Heart left ventricle (tissue), 16 donors: ENCODE results near the gene SLC19A1. TPM values are rescaled to one million over a fixed set of nuclear protein-coding genes. Genes with fewer than 3 reads are reported as not detected.

Experiments
- ATAC-seq, 4 donors: fragments of 200-7000 bp; cut with Tn5 transposase; one replicate each; pipeline ENCODE4 v1.9.1; 2020 to 2022; ENCODE audit warnings: moderate library complexity in 4 of 4, mild to moderate bottlenecking in 3 of 4, moderate number of reproducible peaks in 1 of 4
- DNase-seq, 5 donors: peaks; one replicate each; pipeline ENCODE4 v3.0.0-alpha.2; 2020
- H3K27ac ChIP-seq, 12 donors: fragments of 200-600 bp; sonication (generic) in 4 of 12; one replicate each; pipeline versions ENCODE4 v1.5.0 to v1.8.0; 2016 to 2022; ENCODE audit warnings: mild to moderate bottlenecking in 2 of 12
- H3K27me3 ChIP-seq, 9 donors: fragments of 200-600 bp; sonication (generic) in 2 of 9; one replicate each; pipeline versions ENCODE4 v1.5.1 to v1.8.0; 2016 to 2022; ENCODE audit warnings: mild to moderate bottlenecking in 3 of 9
- H3K36me3 ChIP-seq, 9 donors: fragments of 200-600 bp; sonication (generic) in 2 of 9; one replicate each; pipeline versions ENCODE4 v1.5.0 to v1.8.0; 2018 to 2022; ENCODE audit warnings: mild to moderate bottlenecking in 2 of 9
- H3K4me1 ChIP-seq, 12 donors: fragments of 200-600 bp; sonication (generic) in 4 of 12; one replicate each; pipeline versions ENCODE4 v1.5.0 to v1.8.0; 2016 to 2022; ENCODE audit warnings: mild to moderate bottlenecking in 3 of 12
- H3K4me3 ChIP-seq, 12 donors: fragments of 200-600 bp; sonication (generic) in 4 of 12; one replicate each; pipeline versions ENCODE4 v1.5.0 to v1.8.0; 2017 to 2022; ENCODE audit warnings: mild to moderate bottlenecking in 9 of 12, moderate library complexity in 4 of 12
- H3K9me3 ChIP-seq, 12 donors: fragments of 200-600 bp; sonication (generic) in 4 of 12; one replicate each; pipeline versions ENCODE4 v1.5.0 to v1.8.0; 2016 to 2022; ENCODE audit warnings: mild to moderate bottlenecking in 1 of 12
- POLR2A ChIP-seq, 2 donors: fragments of 450-650 bp; IDR thresholded peaks; one replicate each; pipeline ENCODE4 v1.6.1; 2017; ENCODE audit warnings: antibody characterized with exemption in 2 of 2, mild to moderate bottlenecking in 2 of 2, moderate library complexity in 2 of 2
- WGBS, 4 donors: extraction: QIAGEN DNeasy Blood & Tissue Kit in 2 of 4; methylation state at CpG; one replicate each; pipeline versions ENCODE4 v1.1.5 to v1.1.7; 2013 to 2018; 5-methylcytosine and 5-hydroxymethylcytosine counted together
- intact Hi-C, 10 donors: fragments of 100-400 bp; cut with DNase I; formaldehyde crosslinking; loops; one replicate each; pipeline versions ENCODE4 v1.11.1 to v1.14.2; 2022
- polyA plus RNA-seq, 2 donors: library from polyadenylated mRNA; stranded (reverse); fragments of 200-250 nt; gene quantifications; one replicate each; pipeline ENCODE4 v1.2.3, GENCODE V29; 2013
- total RNA-seq, 9 donors: library from RNA; depleted of rRNA in 2 of 9; stranded (reverse); fragments of >200 nt in 2 of 9; fragmentation: NEBNext Ultra II Directional in 3 of 9; extraction: Animal tissue kit (Norgen Biotek cat#: 25700) in 3 of 9; gene quantifications; one replicate each; pipeline versions ENCODE4 v1.1.0 to v1.2.4, GENCODE V29; 2016 to 2023
- TF ChIP-seq, protein P1 (sequence below), 12 donors: fragments of 200-600 bp; sonication (generic) in 4 of 12; IDR thresholded peaks; one replicate each; pipeline versions ENCODE4 v1.5.0 to v1.8.0; 2018 to 2022; ENCODE audit warnings: antibody characterized with exemption in 12 of 12, mild to moderate bottlenecking in 5 of 12
- donor health status: ischemic (EF 13 %, LVEDD 7.1; RV severe dilation, severe dysfunction).
- donor health status: healthy with polysubstance abuse.
- donor health status: DM: no; HTN: yes; CAD: no.
- donor health status: DM: no; HTN: no; CAD: no.
- donor health status: ischemic (EF 25% LVEDD 6.9; RV normal size, moderate dysfunction).
- donor health status: ischemic (EF 25% LVEDD 5.7; RV mildly dilated, moderate dysfunction).
- donor health status: healthy.
- donor health status: DM: yes; HTN: yes; CAD: no.
- donor health status: ischemic (EF 35%, LVEDD 5.7; RV mildly dilated, moderate dysfunction).
- donor health status: nonischemic (EF 11% LVEDD 7.7; RV severe dilation, severe dysfunction).
- donor health status: DM: yes; HTN: yes; CAD: no.
- donor health status: PGD.
- donor health status: ischemic (EF 29% LVEDD 5.4; RV normal size, mild dysfunction).
- donor health status: nonischemic (EF 23%, LVEDD 6.1; RV moderate dilation, normal function).

Gene SLC19A1
- total and polyA plus RNA-seq, 11 donors: 2.4 to 7.0 (median 3.5) TPM

DNA sequence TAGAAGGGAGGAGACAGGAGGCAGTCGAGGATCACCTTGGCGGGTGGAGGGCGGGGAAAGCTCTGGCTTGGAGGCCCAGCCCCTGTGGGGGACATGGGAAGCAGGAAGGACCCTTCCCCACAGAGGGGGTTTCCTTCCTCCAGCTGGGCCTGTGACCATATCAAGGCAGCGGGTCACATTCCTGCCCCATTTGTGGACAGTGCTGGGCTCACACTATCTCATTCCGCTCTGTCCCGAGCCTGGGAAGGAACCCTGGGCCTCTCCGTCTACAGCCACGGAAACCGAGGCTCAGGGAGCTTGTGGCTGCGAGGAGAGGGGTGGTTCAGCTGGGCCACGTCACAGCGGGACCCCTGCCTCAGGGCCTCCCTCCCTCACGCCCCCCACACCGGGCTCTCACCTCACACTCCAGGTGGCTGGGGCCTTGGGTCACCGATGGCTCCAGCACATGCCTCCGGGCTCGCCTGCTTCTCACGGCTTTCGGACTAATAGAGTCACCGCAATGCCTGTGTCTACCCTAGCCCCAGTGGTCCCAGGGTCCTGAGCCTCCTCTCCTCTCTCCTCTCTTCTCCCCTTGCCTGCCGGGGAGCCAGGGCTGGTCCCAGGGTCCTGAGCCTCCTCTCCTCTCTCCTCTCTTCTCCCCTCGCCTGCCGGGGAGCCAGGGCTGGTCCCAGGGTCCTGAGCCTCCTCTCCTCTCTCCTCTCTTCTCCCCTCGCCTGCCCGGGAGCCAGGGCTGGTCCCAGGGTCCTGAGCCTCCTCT lies 56.4 kb downstream of the SLC19A1 start:
- no peak overlapping the region for H3K4me3 ChIP-seq
- peaks cover 0 to 17% (median 0%) of the 10 kb centered on the region in 12 donors for H3K4me1 ChIP-seq
- TF ChIP-seq, protein P1, sequence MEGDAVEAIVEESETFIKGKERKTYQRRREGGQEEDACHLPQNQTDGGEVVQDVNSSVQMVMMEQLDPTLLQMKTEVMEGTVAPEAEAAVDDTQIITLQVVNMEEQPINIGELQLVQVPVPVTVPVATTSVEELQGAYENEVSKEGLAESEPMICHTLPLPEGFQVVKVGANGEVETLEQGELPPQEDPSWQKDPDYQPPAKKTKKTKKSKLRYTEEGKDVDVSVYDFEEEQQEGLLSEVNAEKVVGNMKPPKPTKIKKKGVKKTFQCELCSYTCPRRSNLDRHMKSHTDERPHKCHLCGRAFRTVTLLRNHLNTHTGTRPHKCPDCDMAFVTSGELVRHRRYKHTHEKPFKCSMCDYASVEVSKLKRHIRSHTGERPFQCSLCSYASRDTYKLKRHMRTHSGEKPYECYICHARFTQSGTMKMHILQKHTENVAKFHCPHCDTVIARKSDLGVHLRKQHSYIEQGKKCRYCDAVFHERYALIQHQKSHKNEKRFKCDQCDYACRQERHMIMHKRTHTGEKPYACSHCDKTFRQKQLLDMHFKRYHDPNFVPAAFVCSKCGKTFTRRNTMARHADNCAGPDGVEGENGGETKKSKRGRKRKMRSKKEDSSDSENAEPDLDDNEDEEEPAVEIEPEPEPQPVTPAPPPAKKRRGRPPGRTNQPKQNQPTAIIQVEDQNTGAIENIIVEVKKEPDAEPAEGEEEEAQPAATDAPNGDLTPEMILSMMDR (IDR thresholded peaks at IDR 0.05): no peak
- no peak for TF ChIP-seq POLR2A (IDR thresholded peaks at IDR 0.05)
- H3K9me3 ChIP-seq: no peaks in the 10 kb centered on the region
- DNase-seq: peak in 1 of 5 donors; percentile 51
- no peak for ATAC-seq
- 90 to 93% (median 92%) methylated on average over 23 to 25 of the region's 25 CpGs for whole genome bisulfite sequencing, 4 donors
- no peak overlapping the region for H3K27ac ChIP-seq
- peaks cover 0 to 56% (median 29%) of the 10 kb centered on the region in 9 donors for H3K36me3 ChIP-seq
- intact Hi-C loops: no loop called here
- H3K27me3 ChIP-seq: no peaks in the 10 kb centered on the region

DNA sequence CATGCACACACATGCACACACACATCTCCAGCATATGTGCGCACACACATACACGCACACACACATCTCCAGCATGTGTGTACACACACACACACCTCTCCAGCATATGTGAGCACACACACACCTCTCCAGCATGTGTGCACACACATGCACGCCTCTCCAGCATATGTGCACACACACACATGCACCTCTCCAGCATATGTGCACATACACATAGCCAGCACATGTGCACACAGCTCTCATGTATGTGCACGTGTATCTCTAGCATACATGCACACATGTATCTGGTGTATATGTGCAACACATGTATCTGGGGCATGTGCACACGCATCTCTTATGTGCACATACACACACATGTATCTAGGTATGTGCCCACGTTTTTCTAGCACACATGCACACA lies 57.9 kb downstream of the SLC19A1 start:
- H3K27me3 ChIP-seq: no peaks in the 10 kb centered on the region
- peaks cover 0 to 19% (median 0%) of the 10 kb centered on the region in 12 donors for H3K4me1 ChIP-seq
- no peak overlapping the region for H3K27ac ChIP-seq
- 87 to 98% (median 93%) methylated on average over 6 of the region's 6 CpGs for WGBS, 4 donors
- ATAC-seq: no peak
- peaks cover 0 to 67% (median 37%) of the 10 kb centered on the region in 9 donors for H3K36me3 ChIP-seq
- no peak for TF ChIP-seq POLR2A (IDR thresholded peaks at IDR 0.05)
- TF ChIP-seq, protein P1 (IDR thresholded peaks at IDR 0.05): no peak
- intact Hi-C loops: no loop called here
- DNase-seq: no peak
- H3K4me3 ChIP-seq: no peak overlapping the region
- no peaks in the 10 kb centered on the region for H3K9me3 ChIP-seq

DNA sequence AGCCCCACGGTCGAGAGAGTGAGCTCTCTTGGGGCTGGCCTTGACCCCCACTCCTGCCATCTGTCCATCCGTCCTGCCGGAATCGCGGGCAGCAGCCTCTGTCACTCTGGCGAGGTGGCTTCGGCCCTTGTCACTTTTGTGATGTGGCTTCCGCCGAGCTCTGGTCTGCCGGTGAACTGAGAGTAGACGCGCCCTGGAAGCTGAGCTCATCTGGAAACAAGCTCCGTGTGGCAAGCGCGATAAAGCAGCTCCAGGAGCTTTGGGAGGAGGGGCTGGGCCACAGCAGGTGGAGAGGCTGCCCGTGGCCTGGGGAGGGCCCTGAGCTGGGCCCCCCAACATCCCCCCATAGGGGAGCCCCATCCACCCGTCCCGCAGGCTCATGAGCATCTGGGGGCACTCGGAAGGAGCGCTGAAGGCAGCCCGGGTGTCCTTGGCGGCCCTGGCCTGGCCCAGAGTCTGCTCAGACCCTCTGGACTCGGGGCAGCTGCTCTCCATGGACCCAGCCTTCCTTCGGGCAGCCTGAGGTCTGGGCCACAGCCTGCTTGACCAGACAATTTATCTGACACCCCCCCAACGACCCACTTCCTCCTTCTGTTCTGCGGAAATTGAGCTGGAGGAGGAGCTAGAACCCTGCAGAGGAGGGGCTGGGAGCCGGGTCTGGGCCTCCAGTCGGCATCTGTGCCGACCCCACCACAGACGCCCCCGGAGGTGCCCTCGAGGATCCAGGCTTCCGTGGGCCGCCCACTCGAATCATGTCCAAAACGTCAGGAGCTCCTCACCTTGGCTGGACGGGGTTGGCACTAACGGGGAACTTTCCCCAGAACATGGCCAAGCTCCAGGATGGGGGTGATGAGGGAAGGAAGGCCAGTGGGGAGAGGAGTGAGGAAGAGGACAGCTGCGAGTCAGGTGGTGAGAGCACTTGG lies 59.1 kb downstream of the SLC19A1 start:
- TF ChIP-seq, protein P1 (IDR thresholded peaks at IDR 0.05): no peak
- TF ChIP-seq POLR2A (IDR thresholded peaks at IDR 0.05): no peak
- H3K27me3 ChIP-seq: no peaks in the 10 kb centered on the region
- H3K27ac ChIP-seq: peak overlapping the region in 4 of 12 donors; percentile 15 to 85 (median 32)
- H3K4me3 ChIP-seq: peak overlapping the region in 1 of 12 donors; percentile 47
- ATAC-seq (peak in 2 of 4 donors; percentile 5 to 26), DNase-seq (peak in 2 of 5 donors; percentile 61 to 67)
- intact Hi-C loops: no loop called here
- 68 to 85% (median 81%) methylated on average over 23 to 40 of the region's 40 CpGs for whole genome bisulfite sequencing, 4 donors
- H3K4me1 ChIP-seq: peaks cover 0 to 30% (median 1%) of the 10 kb centered on the region in 12 donors
- peaks cover 0 to 72% (median 46%) of the 10 kb centered on the region in 9 donors for H3K36me3 ChIP-seq
- no peaks in the 10 kb centered on the region for H3K9me3 ChIP-seq
